GM18873 (cell line): Measurements from ENCODE around the gene GCC2.

Experiments
- ATAC-seq: cut with Tn5 transposase; IDR thresholded peaks from one replicate; pipeline ENCODE4 v1.9.1; 2021; ENCODE audit warnings: mild to moderate bottlenecking, moderate library complexity, moderate number of reproducible peaks; ENCODE audit not compliant: unreplicated experiment, low FRiP score

Gene GCC2, protein sequence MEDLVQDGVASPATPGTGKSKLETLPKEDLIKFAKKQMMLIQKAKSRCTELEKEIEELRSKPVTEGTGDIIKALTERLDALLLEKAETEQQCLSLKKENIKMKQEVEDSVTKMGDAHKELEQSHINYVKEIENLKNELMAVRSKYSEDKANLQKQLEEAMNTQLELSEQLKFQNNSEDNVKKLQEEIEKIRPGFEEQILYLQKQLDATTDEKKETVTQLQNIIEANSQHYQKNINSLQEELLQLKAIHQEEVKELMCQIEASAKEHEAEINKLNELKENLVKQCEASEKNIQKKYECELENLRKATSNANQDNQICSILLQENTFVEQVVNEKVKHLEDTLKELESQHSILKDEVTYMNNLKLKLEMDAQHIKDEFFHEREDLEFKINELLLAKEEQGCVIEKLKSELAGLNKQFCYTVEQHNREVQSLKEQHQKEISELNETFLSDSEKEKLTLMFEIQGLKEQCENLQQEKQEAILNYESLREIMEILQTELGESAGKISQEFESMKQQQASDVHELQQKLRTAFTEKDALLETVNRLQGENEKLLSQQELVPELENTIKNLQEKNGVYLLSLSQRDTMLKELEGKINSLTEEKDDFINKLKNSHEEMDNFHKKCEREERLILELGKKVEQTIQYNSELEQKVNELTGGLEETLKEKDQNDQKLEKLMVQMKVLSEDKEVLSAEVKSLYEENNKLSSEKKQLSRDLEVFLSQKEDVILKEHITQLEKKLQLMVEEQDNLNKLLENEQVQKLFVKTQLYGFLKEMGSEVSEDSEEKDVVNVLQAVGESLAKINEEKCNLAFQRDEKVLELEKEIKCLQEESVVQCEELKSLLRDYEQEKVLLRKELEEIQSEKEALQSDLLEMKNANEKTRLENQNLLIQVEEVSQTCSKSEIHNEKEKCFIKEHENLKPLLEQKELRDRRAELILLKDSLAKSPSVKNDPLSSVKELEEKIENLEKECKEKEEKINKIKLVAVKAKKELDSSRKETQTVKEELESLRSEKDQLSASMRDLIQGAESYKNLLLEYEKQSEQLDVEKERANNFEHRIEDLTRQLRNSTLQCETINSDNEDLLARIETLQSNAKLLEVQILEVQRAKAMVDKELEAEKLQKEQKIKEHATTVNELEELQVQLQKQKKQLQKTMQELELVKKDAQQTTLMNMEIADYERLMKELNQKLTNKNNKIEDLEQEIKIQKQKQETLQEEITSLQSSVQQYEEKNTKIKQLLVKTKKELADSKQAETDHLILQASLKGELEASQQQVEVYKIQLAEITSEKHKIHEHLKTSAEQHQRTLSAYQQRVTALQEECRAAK (N-terminal part only)

DNA sequence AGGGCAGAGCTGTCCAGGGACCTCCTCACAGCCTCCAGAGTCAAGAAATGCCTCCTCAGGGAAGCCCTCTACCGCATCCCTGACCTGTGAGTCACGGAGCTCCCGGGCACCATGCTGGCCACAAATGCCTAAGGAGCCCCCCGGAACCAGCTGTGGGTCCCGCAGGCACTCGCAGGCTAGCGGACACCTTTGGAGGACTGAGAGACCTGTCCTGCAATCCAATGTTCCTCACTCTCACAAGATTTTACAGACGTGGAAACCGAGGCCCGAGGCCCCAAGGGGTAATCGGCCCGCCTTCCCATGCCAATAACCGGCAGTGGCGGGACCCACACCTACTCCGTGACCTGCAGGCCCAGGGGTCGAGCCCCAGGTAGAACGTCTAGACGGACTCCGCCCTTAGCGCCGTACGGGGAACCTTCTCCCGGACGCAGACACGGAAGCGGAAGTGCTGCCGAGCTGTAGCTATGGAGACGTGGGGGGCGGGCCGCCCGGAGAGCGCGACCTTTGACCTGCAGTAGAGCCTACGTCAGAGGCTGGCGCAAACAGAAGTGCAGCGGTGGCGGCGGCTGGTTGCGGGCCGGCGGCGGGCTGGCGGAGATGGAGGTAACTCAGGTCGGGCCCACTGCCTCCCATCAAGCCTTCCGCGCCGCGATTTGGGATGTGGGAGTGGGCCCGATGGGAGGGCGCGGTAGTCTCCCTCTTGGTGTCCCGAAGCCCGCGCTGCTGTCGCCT, at the start of gene GCC2:
Gene GCC2, plus strand, starts transcription at position 529 of the 732 bp plus-strand sequence. Its CDS starts 69 bp downstream, at position 598.
- peak; percentile 98 for ATAC-seq

DNA sequence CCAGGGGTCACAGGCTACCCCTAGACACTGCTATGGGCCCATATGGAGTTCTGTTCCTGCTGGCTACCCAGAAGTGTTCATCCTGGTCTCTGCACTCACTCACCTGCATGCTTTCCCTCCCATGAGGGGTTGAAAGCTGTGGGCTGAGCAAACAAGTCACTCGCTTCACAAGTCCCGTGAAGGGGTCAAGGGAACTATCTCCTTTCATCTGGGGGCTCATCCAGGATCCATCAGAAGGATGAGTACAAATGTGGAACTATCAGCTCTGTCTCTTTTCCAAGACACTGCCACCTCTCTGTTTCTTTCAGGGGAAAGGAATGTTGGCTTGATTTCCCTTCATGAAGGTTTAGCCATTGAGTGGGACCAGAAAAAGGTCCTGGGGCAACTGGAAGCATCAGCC, 49.5 kb upstream of the GCC2 start:
- ATAC-seq: no peak

DNA sequence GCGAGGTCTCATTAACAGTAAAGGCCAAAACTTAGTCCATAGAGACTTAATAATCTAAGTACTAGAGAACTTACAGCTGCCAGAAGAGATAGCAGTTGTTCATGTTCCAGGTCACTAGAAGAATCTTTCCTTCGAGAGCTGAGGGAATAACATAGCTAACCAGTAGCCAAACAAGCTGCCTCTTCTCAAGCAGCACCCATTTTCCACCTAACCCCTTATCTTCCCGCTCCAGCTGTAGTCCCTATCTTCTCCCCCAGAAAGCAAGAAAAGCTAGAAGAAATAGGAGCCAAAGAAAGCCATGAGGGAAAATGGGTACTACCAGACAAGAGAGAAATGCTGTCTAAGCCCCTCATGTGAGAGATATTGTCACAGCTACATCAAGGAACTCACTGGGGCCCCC, 47.2 kb upstream of the GCC2 start:
- no peak for ATAC-seq

DNA sequence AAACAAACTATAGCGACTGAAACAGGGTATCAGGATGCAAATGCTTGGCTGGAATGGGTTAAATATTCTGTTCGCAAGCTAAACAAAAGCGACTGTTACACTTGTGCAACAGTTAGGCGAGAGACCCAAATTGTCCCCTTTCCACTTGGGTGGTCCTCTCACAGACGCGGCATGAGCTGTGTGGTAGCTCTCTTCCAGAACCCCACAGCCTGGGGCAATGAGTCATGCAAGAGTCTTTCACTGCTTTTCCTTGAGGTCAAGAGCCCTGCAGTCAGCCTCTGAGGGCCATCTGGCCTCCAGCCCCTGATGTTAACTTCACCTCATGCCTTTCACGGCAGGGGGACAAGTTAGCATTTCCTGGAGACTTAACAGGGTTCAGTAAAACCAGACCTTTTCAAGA, 45.5 kb upstream of the GCC2 start:
- ATAC-seq: no peak

DNA sequence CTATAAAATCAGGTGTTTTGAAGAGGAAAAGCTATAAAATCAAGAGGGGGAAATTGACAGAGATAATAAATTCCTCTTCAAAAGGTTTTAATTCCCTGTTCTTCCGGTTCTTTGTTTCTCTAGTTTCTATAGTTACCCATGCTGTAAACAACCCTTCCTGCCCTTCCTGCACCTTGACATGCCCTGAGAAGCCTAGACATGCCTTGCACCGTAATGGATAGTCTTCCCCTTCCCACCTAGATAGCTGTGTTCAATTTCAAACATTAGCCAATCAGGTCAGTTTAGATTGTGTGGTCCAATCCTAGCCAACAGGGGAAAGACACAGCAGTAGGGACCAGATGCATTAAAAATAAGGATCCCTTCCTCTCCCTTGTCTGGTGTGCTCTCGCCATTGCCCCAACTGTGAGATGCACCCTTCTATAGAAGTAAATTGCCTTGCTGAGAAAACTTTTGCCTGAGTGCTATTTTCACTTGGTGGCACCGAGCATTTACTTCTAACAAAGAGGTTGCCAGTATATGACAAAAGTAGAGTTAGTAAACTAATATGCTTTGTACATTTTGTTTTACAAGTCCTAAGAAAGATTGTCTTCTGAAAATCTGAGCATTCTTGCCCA, 44.1 kb upstream of the GCC2 start:
- ATAC-seq: no peak

DNA sequence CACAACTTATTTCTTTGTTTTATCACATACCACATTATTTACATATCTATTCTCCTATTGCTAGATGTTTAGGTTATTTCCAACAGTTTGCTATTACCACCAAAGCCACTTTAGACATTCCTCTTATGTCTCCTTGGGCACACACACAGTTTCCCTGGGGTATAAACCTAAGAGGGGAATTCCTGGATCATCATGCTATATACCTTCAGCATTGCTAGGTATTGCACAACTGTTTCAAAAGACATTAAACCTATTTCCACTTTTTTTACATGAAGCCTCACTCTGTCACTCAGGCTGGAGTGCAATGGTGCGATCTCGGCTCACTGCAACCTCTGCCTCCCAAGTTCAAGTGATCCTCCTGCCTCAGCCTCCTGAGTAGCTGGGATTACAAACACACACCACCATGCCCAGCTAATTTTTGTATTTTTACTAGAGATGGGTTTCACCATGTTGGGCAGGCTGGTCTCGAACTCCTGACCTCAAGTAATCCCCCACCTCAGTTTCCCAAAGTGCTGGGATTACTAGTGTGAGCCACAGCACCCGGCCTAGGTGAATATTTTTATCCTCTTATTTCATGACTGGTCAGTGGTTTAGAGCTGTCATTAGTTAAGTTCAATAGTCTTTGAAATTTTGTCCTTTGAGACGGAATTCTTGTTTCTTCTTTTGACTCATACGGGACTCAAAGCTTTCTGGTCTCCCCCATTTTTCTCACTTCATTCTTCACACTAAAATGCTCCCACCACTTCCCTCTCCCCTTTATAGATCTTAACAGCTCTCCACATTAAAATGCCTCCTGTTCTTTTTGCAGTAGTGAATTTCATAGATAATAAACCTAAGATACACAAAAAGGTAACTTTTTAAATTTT, 40.9 kb upstream of the GCC2 start:
- ATAC-seq: no peak

DNA sequence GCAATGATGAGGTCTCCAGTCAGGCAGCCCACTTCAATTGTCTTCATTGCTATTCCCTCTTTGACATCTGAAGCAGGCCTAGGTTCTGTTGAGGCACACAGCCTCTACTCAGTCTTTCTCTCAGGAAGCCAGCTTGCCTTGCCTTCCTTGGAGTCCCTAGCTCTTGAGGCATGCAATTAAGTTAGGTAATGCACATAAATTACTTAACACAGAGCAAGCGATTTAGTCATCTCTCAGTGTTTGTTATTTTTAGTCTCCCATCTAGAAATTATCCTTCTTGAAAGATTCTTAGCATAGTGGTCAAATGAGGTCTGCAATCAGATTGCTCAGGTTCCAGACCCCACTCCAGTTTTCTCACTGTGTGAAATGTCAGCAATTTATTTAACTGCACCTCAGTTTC, 39.2 kb upstream of the GCC2 start:
- no peak for ATAC-seq

DNA sequence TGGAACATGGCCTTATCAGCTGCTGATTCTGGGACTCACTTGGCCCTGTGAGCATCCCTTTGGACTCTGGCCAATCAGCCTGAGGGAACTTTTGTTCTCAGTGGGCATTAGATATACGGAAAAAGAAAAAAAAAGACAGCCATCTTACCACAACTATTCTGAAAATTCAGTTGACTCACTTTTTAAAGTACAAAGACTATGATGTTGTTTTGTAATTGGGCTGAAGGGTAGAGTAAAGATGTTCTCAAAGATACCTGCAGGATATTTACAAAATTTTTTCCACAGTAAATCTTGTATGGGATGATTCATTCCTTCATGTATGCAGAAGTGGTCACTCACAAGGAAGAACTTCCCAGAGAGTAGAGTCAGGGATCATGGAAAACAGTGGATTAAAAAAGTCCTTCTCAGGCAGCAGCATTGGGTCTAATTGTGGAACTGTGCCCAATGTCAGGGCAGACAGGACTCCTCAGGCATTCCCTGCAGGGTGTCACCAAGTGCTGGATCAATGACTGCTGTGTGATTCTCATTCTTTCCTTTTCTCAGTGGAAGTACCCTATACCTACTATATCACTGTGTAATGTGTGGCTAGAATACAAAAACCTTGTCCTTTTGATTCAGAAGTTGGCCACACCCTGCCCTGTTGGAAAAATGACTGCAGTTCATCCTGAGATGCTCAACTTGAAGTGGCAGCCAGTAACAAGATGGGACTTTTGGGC, 35.9 kb upstream of the GCC2 start:
- no peak for ATAC-seq

DNA sequence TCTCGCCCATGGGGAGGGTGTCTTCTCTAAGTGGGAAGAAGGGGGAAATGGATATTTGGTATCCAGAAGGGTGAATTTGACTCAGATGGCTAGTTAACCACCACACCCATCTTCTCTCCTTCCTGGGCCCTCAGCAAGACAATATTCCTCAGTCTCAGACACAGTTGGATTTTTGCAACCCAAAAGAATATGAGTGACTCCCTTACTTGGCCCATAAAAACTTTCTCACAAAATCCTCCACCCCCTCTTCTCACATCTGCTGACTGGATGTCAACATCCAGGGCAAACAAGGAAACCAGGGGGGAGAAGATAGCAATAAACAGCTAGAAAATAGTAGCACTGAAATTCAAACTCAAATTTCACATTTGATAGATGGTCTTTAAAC, 35.3 kb upstream of the GCC2 start:
- no peak for ATAC-seq

DNA sequence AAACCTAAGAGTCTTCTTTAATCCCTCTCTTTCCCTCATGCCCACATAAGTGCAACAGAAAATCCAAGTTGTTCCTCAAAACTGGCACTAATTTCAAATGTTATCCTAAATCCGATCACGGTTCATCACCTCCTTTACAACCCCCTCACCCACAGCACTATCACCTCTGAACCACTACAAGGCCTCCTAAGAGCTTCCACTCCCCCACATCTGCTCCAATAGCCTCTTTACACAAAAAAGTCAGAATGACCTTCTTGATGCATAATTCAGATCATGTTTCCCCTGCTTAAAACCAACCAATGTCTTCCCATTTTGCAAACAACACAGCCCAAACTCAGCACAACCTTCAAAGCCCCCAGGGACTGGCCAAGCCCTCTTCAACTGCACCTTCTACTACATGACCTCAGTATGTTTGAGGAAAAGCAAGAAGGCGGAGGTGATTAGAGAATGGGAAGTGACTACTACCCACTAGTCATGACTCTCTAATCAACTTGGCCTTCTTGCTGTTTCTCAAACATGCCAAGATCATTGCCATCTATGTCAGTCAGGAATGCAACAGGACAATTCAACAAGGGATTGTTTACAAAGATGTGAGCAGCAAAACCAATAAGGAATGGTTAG, 34.6 kb upstream of the GCC2 start:
- ATAC-seq: no peak

DNA sequence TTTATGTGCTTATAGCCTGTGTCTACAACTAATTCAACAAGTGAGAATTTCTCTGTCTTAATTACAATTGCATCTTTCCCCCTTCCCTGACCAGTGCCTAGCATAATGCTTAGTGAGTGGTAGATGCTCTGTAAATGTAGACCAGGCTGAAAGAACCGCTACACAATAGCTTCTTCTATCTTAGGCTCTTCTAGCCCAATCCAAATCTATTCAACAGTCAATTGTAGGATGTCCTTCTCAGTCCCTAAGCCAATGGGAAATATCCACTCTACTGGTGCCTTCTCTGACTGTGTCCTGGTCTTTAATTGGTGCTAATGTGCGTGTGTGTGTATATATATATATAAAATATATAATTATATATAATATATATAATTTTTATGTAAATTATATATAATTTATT, 34.1 kb upstream of the GCC2 start:
- ATAC-seq: no peak

DNA sequence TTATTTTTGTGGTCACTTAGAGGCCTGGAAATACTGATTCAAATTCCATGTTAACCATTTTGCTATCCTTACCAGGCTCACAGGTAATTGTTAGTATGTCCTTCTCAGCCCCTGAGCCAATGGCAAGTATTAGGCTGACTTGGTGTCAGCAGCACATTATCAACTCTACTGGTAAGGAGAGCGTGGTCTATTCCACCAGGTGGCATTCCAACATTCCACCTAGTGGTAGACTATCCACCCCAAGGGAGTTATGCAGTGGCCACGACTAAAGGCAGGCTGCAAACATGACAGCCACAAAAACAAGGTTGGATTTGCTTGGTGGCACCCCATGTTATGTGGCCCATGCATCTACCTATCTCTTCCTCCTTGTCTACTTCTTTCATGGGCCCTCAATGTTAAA, 31.8 kb upstream of the GCC2 start:
- no peak for ATAC-seq

DNA sequence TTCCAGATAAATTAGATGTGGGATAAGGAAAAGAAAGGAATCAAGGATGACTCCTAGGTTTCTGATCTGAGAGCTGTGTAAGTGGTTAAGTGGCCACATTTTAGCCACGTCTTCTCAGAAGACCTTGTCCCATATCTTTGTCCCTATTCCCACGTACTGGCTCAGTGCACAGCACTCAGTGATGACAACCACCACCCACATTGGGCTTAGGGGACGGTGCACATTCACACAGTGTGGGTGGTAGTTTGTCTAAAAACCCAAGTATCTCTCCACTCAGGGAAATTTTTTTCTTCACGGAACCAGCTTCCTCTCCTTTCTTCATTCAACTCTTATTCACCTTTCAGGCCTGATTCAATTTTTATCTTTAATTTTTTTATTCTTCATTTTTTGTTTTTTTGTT, 30.6 kb upstream of the GCC2 start:
- ATAC-seq: no peak

DNA sequence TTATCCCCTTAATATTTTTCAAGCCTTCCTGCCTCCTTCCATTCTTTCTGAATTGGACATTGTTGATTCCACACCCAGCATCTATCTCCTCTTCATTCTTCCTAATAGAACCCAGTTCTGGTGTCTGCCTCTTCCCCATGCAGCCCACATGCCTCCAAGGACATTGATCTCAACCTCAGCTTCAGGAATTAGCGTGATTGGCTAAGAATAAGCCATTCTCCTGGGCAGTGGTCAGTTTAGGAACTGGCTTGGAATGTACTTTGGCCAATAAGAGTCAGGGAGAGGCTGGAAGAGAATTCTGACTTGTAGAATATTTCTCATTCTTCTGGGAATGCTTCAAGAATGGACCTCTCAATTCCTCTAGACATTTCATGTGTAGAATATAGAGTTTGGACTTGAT, 25.9 kb upstream of the GCC2 start:
- no peak for ATAC-seq

DNA sequence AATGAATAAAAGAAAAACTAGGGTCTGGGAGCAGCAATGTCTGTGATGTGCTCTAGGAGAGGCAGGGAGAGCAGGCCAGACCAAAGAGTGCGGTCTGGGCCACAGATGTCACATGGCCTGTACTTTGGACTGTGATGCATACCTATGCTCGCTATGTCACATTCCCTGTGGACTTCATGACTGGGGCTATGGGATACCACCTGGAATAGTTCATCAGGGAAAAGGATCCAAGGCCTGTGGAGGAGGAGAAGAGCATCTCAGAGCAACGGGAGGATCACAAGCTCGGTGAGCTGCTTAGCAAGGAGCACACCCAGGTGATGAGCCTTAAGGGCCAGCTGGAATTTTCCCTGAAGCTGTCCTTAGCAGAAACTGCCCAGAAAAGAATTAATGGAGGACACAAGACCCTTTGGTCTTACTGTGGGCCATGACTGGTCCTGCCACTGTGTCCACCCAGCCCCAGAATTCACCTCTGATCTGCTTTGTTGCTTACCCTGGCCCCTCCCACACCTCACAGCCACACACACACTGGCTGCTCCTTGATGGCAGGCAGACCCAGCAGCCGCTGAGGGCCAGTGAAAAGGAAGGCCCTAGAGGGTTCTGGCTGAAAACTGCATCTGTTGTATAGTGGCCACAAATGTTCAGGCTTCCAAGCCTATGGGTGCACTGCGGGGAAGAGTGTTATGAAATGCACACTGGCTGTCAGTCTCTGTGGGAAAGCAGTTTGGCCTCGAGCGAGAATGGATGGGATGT, 25.3 kb upstream of the GCC2 start:
- ATAC-seq: no peak

DNA sequence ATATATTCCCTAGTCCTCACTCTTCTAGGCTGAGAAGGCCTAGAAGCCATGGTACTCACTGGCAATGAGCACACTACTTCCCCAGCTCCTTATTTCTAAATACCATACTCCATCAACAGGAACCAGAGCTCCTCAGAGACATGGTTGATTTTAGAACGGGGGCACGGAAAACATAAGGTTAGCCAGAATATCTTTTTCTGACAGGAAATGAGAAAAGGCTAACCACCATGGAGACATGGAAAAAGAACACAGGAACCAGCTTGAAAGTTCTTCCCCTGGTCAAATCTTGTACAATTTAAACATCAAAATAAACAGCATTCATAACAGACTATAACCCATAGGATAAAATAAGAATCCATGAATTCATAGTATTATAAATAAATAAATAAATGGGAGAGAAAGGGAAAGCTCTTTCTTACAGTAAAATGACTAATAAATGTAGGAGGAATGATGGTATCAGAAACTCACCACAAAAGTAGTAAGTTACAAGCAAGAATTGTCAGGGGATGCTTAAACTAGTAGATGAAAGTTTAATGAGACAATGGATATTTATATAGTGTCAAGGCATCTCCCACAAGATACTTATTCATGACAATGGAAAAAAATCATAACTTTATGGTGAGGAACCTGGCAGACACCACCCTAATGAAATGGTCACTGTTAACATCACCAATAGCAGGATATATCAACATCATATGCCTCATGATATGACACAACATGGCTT, 20.6 kb upstream of the GCC2 start:
- ATAC-seq: no peak
